B cell (primary cell): ENCODE results near the gene TRIM72. TPM values are rescaled to one million over a fixed set of nuclear protein-coding genes. Genes with fewer than 3 reads are reported as not detected.
A peak's percentile ranks its signal among the peaks of the same experiment; 100 is the strongest.

Source experiments
- ATAC-seq: fragments of 200-7000 bp; cut with Tn5 transposase; one replicate; pipeline ENCODE4 v1.10.0; 2021; ENCODE audit warnings: low read depth, mild to moderate bottlenecking, moderate number of reproducible peaks, moderate library complexity
- CTCF ChIA-PET: fragments of 350-600 bp; sonication (Branson Sonifier 250); formaldehyde crosslinking; loops from one replicate; lab custom pipeline; 2021; ENCODE audit warnings: antibody characterized with exemption, inconsistent platforms; lab: Charles Lee
- POLR2A ChIA-PET: fragments of 350-600 bp; sonication (Branson Sonifier 250); formaldehyde crosslinking; loops from one replicate; lab custom pipeline; 2021; ENCODE audit warnings: antibody characterized with exemption; lab: Charles Lee
- DNase-seq: peaks from one replicate; pipeline ENCODE4 v3.0.0; 2013
- H2AFZ ChIP-seq: 2 replicates; pipeline ENCODE4 v1.6.1; 2012; ENCODE audit warnings: mild to moderate bottlenecking, low read depth, low read length; ENCODE audit not compliant: insufficient read depth, poor library complexity, severe bottlenecking
- H3K27ac ChIP-seq, 2 donors: 1 replicate in 1 of 2; 2 replicates in 1 of 2; pipeline ENCODE4 v1.5.1; 2012 to 2013; ENCODE audit warnings: low read length in 2 of 2, mild to moderate bottlenecking in 2 of 2, moderate library complexity in 1 of 2
- H3K27me3 ChIP-seq, 4 experiments: fragments of 200-600 bp in 1 of 4; sonication (generic) in 1 of 4; replicated peaks in 1 of 4; 1 replicate in 2 of 4; 2 replicates in 2 of 4; pipeline versions ENCODE4 v1.6.1 to v1.7.0; 2013 to 2016; ENCODE audit warnings: low read length in 3 of 4, mild to moderate bottlenecking in 2 of 4, mixed read lengths in 1 of 4, moderate library complexity in 1 of 4; ENCODE audit not compliant: insufficient read depth in 4 of 4, control insufficient read depth in 3 of 4; ENCODE audit errors: control extremely low read depth in 1 of 4
- H3K36me3 ChIP-seq, 2 experiments: replicated peaks in 1 of 2; 1 replicate in 1 of 2; 2 replicates in 1 of 2; pipeline versions ENCODE4 v1.6.1 to v1.7.1; 2013; ENCODE audit warnings: low read length in 1 of 2; ENCODE audit not compliant: insufficient read depth in 2 of 2, control insufficient read depth in 1 of 2; ENCODE audit errors: control extremely low read depth in 1 of 2, extremely low read depth in 1 of 2
- H3K4me1 ChIP-seq, 2 donors: fragments of 200-600 bp in 1 of 2; sonication (generic) in 1 of 2; 1 replicate in 1 of 2; 2 replicates in 1 of 2; pipeline versions ENCODE4 v1.5.1 to v1.6.1; 2013 to 2017; ENCODE audit warnings: low read length in 2 of 2; ENCODE audit not compliant: control insufficient read depth in 2 of 2, insufficient read depth in 2 of 2
- H3K4me2 ChIP-seq: replicated peaks from 2 replicates; pipeline ENCODE3; 2012; ENCODE audit warnings: mild to moderate bottlenecking, low read depth, low read length; ENCODE audit not compliant: poor library complexity, severe bottlenecking
- H3K4me3 ChIP-seq, 5 experiments: fragments of 200-600 bp in 1 of 5; sonication (generic) in 1 of 5; 1 replicate in 3 of 5; 2 replicates in 2 of 5; pipeline versions ENCODE4 v1.5.1 to v1.7.0; 2011 to 2016; ENCODE audit warnings: low read length in 4 of 5, mild to moderate bottlenecking in 4 of 5, low read depth in 2 of 5, control low read depth in 1 of 5, moderate library complexity in 1 of 5; ENCODE audit not compliant: insufficient read depth in 1 of 5; ENCODE audit errors: control extremely low read depth in 1 of 5, extremely low read depth in 1 of 5
- H3K79me2 ChIP-seq: fragments of 200-600 bp; sonication (generic); one replicate; pipeline ENCODE4 v1.6.0; 2016; ENCODE audit warnings: low read length; ENCODE audit not compliant: control insufficient read depth, insufficient read depth
- H3K9ac ChIP-seq: fragments of 200-600 bp; sonication (generic); 2 replicates; pipeline ENCODE4 v1.6.1; 2017; ENCODE audit warnings: mild to moderate bottlenecking, low read length, moderate library complexity
- H3K9me3 ChIP-seq, 3 donors: one replicate each; pipeline versions ENCODE4 v1.6.1 to v1.7.1; 2013; ENCODE audit warnings: low read length in 2 of 3; ENCODE audit not compliant: control insufficient read depth in 2 of 3, insufficient read depth in 1 of 3; ENCODE audit errors: control extremely low read depth in 1 of 3
- H4K20me1 ChIP-seq: 2 replicates; pipeline ENCODE4 v1.6.0; 2012; ENCODE audit warnings: mild to moderate bottlenecking, low read length; ENCODE audit not compliant: insufficient read depth, control insufficient read depth, poor library complexity, severe bottlenecking
- H3K27ac Mint-ChIP-seq: one replicate; pipeline ENCODE4 v1.8.0; 2021; ENCODE audit warnings: mixed read lengths
- H3K27me3 Mint-ChIP-seq: one replicate; pipeline ENCODE4 v1.8.0; 2021; ENCODE audit warnings: mixed read lengths
- H3K4me1 Mint-ChIP-seq: one replicate; pipeline ENCODE4 v1.8.0; 2021; ENCODE audit warnings: mixed read lengths
- H3K4me3 Mint-ChIP-seq: one replicate; pipeline ENCODE4 v1.8.0; 2021; ENCODE audit warnings: mixed read lengths
- H3K9me3 Mint-ChIP-seq: one replicate; pipeline ENCODE4 v1.8.0; 2022; ENCODE audit warnings: mixed read lengths; ENCODE audit not compliant: insufficient read depth
- CTCF ChIP-seq: fragments of 200-600 bp; IDR thresholded peaks from one replicate; pipeline ENCODE4 v1.8.0; 2022; ENCODE audit warnings: antibody characterized with exemption, mild to moderate bottlenecking
- EZH2 ChIP-seq: IDR thresholded peaks from 2 replicates; pipeline ENCODE4 v1.6.1; 2012; ENCODE audit warnings: borderline replicate concordance, low read depth, mild to moderate bottlenecking, moderate library complexity, low read length; ENCODE audit not compliant: insufficient read depth, poor library complexity, severe bottlenecking
- WGBS: methylation state at CpG from one replicate; pipeline ENCODE4 v1.1.5; 2013; ENCODE audit warnings: missing lambda C conversion rate; ENCODE audit not compliant: insufficient coverage; 5-methylcytosine and 5-hydroxymethylcytosine counted together
- intact Hi-C: fragments of 100-400 bp; cut with micrococcal nuclease; formaldehyde crosslinking; loops from one replicate; pipeline ENCODE4 v1.10.0; 2022
- polyA plus RNA-seq: library from polyadenylated mRNA; depleted of rRNA; stranded (reverse); fragments of >200 nt; gene quantifications from 2 replicates; pipeline ENCODE4 v1.2.3, GENCODE V29; 2012
- total RNA-seq, 2 donors: library from RNA; stranded (reverse); fragments of 120-200 nt in 1 of 2; gene quantifications; 1 replicate in 1 of 2; 2 replicates in 1 of 2; pipeline versions ENCODE4 v1.2.3 to v1.2.4, GENCODE V29; 2013 to 2022

Gene TRIM72
- total and polyA plus RNA-seq, 2 donors (not counting 1 experiment from before 2014, with no cell fraction given) = 0.03 to 0.05 TPM

GRCh38 chr16:31177136-31177535 is 36.8 kb upstream of the TRIM72 start:
- Histone ChIP-seq H3K9me3 (no peaks in the 10 kb centered on the region), H3K4me1 (peaks cover 32 to 43% of the 10 kb centered on the region in 2 donors), H3K27ac (no peak overlapping the region), H3K4me2 (peak overlapping the region; percentile 33), H2AFZ (peak overlapping the region; percentile 43), H3K36me3 (peaks cover 0 to 1% of the 10 kb centered on the region in 2 experiments), H3K4me3 (peak overlapping the region in 1 of 5 experiments; percentile 19), H3K27me3 (no peaks in the 10 kb centered on the region), H3K9ac (no peak overlapping the region), H4K20me1 (peaks cover 16% of the 10 kb centered on the region), H3K79me2 (peaks cover 35% of the 10 kb centered on the region)
- WGBS = 0% methylated on average over 3 of the region's 3 CpGs
- TF ChIP-seq CTCF (no peak), EZH2 (no peak)
- ATAC-seq (no peak), DNase-seq (peak; percentile 39)
- Mint-ChIP-seq H3K9me3 (no peaks in the 10 kb centered on the region), H3K4me1 (peaks cover 35% of the 10 kb centered on the region), H3K27me3 (no peaks in the 10 kb centered on the region), H3K4me3 (peak overlapping the region; percentile 26), H3K27ac (peak overlapping the region; percentile 78)
- CTCF ChIA-PET = interaction anchor here (1.0 to 2.2 kb wide), 3 partner anchors 35 to 206 kb away, joined by 3 to 14 read pairs (median 4); no protein-coding TSS in a partner anchor
- POLR2A ChIA-PET = interaction anchor here (1.0 to 2.1 kb wide), 4 partner anchors 11 to 275 kb away, joined by 3 to 10 read pairs (median 6); partner anchors contain the start of gene PYCARD
- intact Hi-C loops = no loop called here

DNA sequence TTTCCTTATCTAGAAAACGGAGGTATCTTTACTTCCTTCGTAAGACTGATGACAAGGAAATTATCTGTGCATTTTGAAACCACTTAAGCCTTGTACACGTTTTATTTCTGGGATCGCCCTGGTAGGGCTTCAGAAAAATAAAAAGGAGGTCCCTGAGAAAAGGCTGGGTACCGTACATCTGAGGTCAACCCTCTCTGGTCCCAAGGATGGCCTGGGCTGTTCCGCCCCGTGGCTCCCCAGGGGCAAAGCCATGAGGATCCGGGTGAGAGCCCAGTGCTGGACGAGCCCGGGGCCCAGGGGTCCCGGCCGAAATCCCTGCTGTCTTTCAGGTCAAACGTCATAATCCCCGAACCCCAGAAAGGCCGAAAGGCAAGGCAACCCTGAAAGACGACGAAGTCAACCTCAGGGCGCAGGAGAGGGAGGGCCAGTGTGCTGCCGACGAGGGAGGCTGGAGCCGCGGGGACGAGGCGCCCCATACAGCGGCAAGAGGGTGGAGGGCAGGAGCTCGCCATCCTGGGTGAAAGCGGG is 34.6 kb upstream of the TRIM72 start:
- H3K4me3 Mint-ChIP-seq = peak overlapping the region; percentile 99
- H3K9me3 Mint-ChIP-seq = no peaks in the 10 kb centered on the region
- H3K27me3 Mint-ChIP-seq = no peaks in the 10 kb centered on the region
- Histone ChIP-seq H3K4me3 (peak overlapping the region; percentile 58 to 98 (median 91)), H3K9me3 (no peaks in the 10 kb centered on the region), H4K20me1 (peaks cover 38% of the 10 kb centered on the region), H3K27ac (peak overlapping the region; percentile 90 to 93), H3K36me3 (peaks cover 7 to 22% of the 10 kb centered on the region in 2 experiments), H2AFZ (peak overlapping the region; percentile 96), H3K4me2 (peak overlapping the region; percentile 87), H3K27me3 (no peaks in the 10 kb centered on the region), H3K79me2 (peaks cover 57% of the 10 kb centered on the region), H3K9ac (peak overlapping the region; percentile 96), H3K4me1 (peaks cover 41 to 56% of the 10 kb centered on the region in 2 donors)
- intact Hi-C loops = loop anchor here (1.0 kb wide), 1 partner anchor 146 kb away; the partner anchor contains the start of gene STX4
- peak; percentile 64 for DNase-seq
- peaks cover 55% of the 10 kb centered on the region for H3K4me1 Mint-ChIP-seq
- TF ChIP-seq CTCF = no peak
- TF ChIP-seq EZH2 = no peak
- POLR2A ChIA-PET = interaction anchor here (0.6 to 3.3 kb wide), 21 partner anchors 14 to 694 kb away, joined by 3 to 44 read pairs (median 5); partner anchors contain the start of genes ITGAM, KAT8, PYCARD and PYDC1
- 2% methylated on average over 25 of the region's 27 CpGs for WGBS
- ATAC-seq = no peak
- CTCF ChIA-PET = interaction anchor here (0.6 to 2.3 kb wide), 8 partner anchors 18 to 329 kb away, joined by 3 to 17 read pairs (median 4); partner anchors contain the start of genes KAT8, PYCARD and RUSF1
- peak overlapping the region; percentile 100 for H3K27ac Mint-ChIP-seq
